Hepatocyte (in vitro differentiated cells): ENCODE measurements around the gene IQCN.

Experiments used
- EZH2phosphoT487 ChIP-seq: fragments of 200-600 bp; sonication (generic); IDR thresholded peaks from one replicate; pipeline ENCODE4 v1.6.1; 2018; ENCODE audit warnings: antibody characterized with exemption, mild to moderate bottlenecking, low read depth, moderate library complexity; ENCODE audit not compliant: unreplicated experiment, severe bottlenecking
- TF ChIP-seq, protein P1 (sequence below): fragments of 200-600 bp; sonication (generic); IDR thresholded peaks from 2 replicates; pipeline ENCODE4 v1.5.1; 2016; ENCODE audit warnings: antibody characterized with exemption, mild to moderate bottlenecking; ENCODE audit not compliant: poor library complexity

DNA sequence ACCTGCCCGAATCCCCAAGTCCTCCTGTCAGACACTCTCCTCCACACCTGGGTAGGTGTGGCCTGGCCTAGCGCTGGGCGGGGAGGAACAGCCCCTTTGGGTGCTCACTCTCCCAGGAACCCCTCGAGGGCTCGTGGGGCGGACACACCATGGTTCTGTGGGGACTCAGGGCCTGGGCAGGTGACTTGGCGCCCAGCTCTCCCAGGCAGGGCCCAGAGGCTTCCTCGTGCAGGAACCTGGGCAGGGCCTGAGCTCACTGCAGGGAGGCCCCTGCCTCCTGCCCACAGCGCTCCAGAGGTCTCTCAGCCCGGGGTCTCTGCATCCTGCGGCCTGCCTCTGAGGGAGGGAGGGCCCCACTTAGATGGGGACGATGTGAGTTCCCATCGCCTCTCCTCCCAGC, 36.7 kb upstream of the IQCN start:
- TF ChIP-seq, protein P1, sequence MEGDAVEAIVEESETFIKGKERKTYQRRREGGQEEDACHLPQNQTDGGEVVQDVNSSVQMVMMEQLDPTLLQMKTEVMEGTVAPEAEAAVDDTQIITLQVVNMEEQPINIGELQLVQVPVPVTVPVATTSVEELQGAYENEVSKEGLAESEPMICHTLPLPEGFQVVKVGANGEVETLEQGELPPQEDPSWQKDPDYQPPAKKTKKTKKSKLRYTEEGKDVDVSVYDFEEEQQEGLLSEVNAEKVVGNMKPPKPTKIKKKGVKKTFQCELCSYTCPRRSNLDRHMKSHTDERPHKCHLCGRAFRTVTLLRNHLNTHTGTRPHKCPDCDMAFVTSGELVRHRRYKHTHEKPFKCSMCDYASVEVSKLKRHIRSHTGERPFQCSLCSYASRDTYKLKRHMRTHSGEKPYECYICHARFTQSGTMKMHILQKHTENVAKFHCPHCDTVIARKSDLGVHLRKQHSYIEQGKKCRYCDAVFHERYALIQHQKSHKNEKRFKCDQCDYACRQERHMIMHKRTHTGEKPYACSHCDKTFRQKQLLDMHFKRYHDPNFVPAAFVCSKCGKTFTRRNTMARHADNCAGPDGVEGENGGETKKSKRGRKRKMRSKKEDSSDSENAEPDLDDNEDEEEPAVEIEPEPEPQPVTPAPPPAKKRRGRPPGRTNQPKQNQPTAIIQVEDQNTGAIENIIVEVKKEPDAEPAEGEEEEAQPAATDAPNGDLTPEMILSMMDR, result no peak
- TF ChIP-seq EZH2phosphoT487, result no peak
